ENCODE measurements around the gene SAPCD1. TPM values are rescaled to one million over a fixed set of nuclear protein-coding genes. Genes with fewer than 3 reads are reported as not detected.

The SAPCD1 gene
- total RNA-seq (2013) = 1.1 TPM
- 10 to 100 TPM in 1 of 3 donors, not detected in 2; 10.4 TPM for polyA plus RNA-seq
- 0.69 and 0.80 TPM in 2 replicates for polyA minus RNA-seq
- 0 to 0.15 (median 0) reads per million in 11 experiments for total RNA-seq

DNA sequence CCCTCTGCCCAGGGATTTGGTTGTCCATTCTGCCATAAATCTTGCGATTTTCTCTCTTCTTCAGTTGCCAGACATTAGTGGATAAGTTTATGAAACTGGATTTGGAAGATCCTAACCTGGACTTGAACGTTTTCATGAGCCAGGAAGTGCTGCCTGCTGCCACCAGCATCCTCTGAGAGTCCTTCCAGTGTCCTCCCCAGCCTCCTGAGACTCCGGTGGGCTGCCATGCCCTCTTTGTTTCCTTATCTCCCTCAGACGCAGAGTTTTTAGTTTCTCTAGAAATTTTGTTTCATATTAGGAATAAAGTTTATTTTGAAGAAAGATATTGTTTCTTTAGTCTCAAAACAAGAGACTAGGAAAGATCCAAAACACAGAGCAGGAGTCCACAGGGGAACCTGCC, at the start of gene SAPCD1:
SAPCD1 (plus strand) TSS at position 301 of the 400 bp plus-strand sequence. CDS start 399 bp downstream, outside the sequence.
- Histone ChIP-seq H2AFZ (ENCODE audit: insufficient read depth, low read depth, low read length, poor library complexity, severe bottlenecking) (no peak within 1 kb of the TSS), H3K79me2 (ENCODE audit: insufficient read depth, low read length) (no peaks in the 10 kb centered on the region), H3K9ac (ENCODE audit: insufficient read depth, low read length, poor library complexity, severe bottlenecking) (no peak within 1 kb of the TSS), H3K4me2 (replicated peaks; ENCODE audit: extremely low read depth, low read length, poor library complexity, severe bottlenecking) (no peak within 1 kb of the TSS), H3K4me3 (replicated peaks in 1 of 3; ENCODE audit: low read depth in 2 of 3, low read length in 3 of 3) (no peak within 1 kb of the TSS), H3K27ac (ENCODE audit: low read depth in 1 of 2, low read length in 2 of 2) (no peak within 1 kb of the TSS), H3K27me3 (ENCODE audit: control insufficient read depth in 2 of 2, insufficient read depth in 2 of 2, low read length in 2 of 2) (no peaks in the 10 kb centered on the region), H3K36me3 (replicated peaks in 1 of 2; ENCODE audit: control insufficient read depth in 1 of 2, insufficient read depth in 2 of 2, low read length in 2 of 2) (peaks cover 18 to 50% of the 10 kb centered on the region in 2 donors), H3K4me1 (ENCODE audit: control insufficient read depth in 1 of 2, insufficient read depth in 2 of 2, low read length in 2 of 2) (peaks cover 2% of the 10 kb centered on the region in 2 donors), H4K20me1 (ENCODE audit: insufficient read depth, low read length) (no peaks in the 10 kb centered on the region), H3K9me3 (replicated peaks in 1 of 2; ENCODE audit: control insufficient read depth in 1 of 2, insufficient read depth in 1 of 2, low read length in 2 of 2) (no peaks in the 10 kb centered on the region)
- intact Hi-C loops (cut with micrococcal nuclease) = no loop called here
- WGBS (ENCODE audit: insufficient coverage) = 67% methylated on average over 1 of the region's 4 CpGs
- no peak for DNase-seq
- Mint-ChIP-seq H3K4me3 (no peak within 1 kb of the TSS), H3K27me3 (ENCODE audit: low read depth in 3 of 3) (peaks cover 1 to 11% (median 1%) of the 10 kb centered on the region in 3 donors), H3K4me1 (peaks cover 5% of the 10 kb centered on the region), H3K27ac (peak within 1 kb of the TSS in 5 of 7 donors; percentile 15 to 31 (median 21)), H3K9me3 (no peaks in the 10 kb centered on the region), H3K36me3 (peaks cover 37 to 56% of the 10 kb centered on the region in 2 donors)
- no peak for TF ChIP-seq CTCF (IDR thresholded peaks at IDR 0.05)

- Histone ChIP-seq H3K36me3 (replicated peaks in 1 of 2; ENCODE audit: control insufficient read depth in 1 of 2, insufficient read depth in 2 of 2, low read length in 2 of 2) (no peaks in the 10 kb centered on the region), H3K4me1 (ENCODE audit: control insufficient read depth in 1 of 2, insufficient read depth in 2 of 2, low read length in 2 of 2) (peaks cover 21 to 27% of the 10 kb centered on the region in 2 donors), H3K9ac (ENCODE audit: insufficient read depth, low read length, poor library complexity, severe bottlenecking) (no peak overlapping the region), H3K4me2 (replicated peaks; ENCODE audit: extremely low read depth, low read length, poor library complexity, severe bottlenecking) (no peak overlapping the region), H3K27me3 (ENCODE audit: control insufficient read depth in 2 of 2, insufficient read depth in 2 of 2, low read length in 2 of 2) (no peaks in the 10 kb centered on the region), H2AFZ (ENCODE audit: insufficient read depth, low read depth, low read length, poor library complexity, severe bottlenecking) (no peak overlapping the region), H3K4me3 (replicated peaks in 1 of 3; ENCODE audit: low read depth in 2 of 3, low read length in 3 of 3) (no peak overlapping the region), H3K79me2 (ENCODE audit: insufficient read depth, low read length) (no peaks in the 10 kb centered on the region), H3K9me3 (replicated peaks in 1 of 2; ENCODE audit: control insufficient read depth in 1 of 2, insufficient read depth in 1 of 2, low read length in 2 of 2) (no peaks in the 10 kb centered on the region), H4K20me1 (ENCODE audit: insufficient read depth, low read length) (no peaks in the 10 kb centered on the region), H3K27ac (ENCODE audit: low read depth in 1 of 2, low read length in 2 of 2) (no peak overlapping the region)
- no peak for DNase-seq
- WGBS (ENCODE audit: insufficient coverage) = no CpG with 5 or more reads among the region's 4 CpGs
- H3K9me3 Mint-ChIP-seq = peaks cover 0 to 2% (median 0%) of the 10 kb centered on the region in 7 donors
- peak overlapping the region in 1 of 7 donors; percentile 47 for H3K27ac Mint-ChIP-seq
- no peak for TF ChIP-seq CTCF (IDR thresholded peaks at IDR 0.05)
- peaks cover 28% of the 10 kb centered on the region for H3K4me1 Mint-ChIP-seq
- intact Hi-C loops (cut with micrococcal nuclease) = no loop called here
- peaks cover 0 to 9% (median 4%) of the 10 kb centered on the region in 3 donors for H3K27me3 Mint-ChIP-seq (ENCODE audit: low read depth in 3 of 3)
- no peak overlapping the region for H3K4me3 Mint-ChIP-seq
- no peaks in the 10 kb centered on the region for H3K36me3 Mint-ChIP-seq
These were observed 49.0 kb upstream of the SAPCD1 start for GRCh38 chr6:31713465-31713864.

Measured in CD14-positive monocyte (primary cell).